GM12872 (cell line): ENCODE data around the gene ZNF609.

Experiments used
- TF ChIP-seq, protein P1 (sequence below): IDR thresholded peaks from 3 replicates; pipeline ENCODE4 v1.5.1; 2011; ENCODE audit warnings: low read depth, mild to moderate bottlenecking, low read length, moderate library complexity; ENCODE audit not compliant: insufficient read depth

ZNF609 gene

DNA sequence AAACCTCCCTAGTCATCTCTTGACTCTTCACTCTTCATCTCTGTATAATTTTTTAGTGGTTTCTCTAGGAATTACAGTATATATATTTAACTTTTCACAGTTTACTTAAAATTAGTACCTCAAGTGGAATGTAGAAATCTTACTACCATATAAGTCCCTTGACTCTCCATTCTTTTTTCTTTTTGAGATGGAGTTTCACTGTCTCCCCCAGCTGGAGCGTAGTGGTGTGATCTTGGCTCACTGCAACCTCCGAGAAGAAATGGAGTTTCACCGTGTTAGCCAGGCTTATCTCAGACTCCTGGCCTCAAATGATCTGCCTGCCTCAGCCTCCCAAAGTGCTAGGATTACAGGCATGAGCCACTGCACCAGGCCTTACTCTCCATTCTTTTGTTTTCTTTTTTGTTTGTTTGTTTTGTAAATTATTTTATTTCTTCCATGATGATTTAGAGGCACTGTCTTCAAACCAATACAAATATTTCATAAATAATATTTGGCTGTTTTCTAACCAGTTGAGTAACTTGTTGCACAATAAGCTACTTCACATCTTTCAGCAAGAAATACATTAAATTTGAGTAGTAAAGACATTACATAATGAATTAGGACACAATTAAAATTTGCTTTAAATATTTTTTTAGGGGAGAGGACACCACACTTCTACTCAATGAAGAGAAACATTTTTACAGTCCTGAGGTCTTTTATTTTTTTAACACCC is 170.2 kb downstream of the ZNF609 start:
- TF ChIP-seq, protein P1, sequence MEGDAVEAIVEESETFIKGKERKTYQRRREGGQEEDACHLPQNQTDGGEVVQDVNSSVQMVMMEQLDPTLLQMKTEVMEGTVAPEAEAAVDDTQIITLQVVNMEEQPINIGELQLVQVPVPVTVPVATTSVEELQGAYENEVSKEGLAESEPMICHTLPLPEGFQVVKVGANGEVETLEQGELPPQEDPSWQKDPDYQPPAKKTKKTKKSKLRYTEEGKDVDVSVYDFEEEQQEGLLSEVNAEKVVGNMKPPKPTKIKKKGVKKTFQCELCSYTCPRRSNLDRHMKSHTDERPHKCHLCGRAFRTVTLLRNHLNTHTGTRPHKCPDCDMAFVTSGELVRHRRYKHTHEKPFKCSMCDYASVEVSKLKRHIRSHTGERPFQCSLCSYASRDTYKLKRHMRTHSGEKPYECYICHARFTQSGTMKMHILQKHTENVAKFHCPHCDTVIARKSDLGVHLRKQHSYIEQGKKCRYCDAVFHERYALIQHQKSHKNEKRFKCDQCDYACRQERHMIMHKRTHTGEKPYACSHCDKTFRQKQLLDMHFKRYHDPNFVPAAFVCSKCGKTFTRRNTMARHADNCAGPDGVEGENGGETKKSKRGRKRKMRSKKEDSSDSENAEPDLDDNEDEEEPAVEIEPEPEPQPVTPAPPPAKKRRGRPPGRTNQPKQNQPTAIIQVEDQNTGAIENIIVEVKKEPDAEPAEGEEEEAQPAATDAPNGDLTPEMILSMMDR: no peak

DNA sequence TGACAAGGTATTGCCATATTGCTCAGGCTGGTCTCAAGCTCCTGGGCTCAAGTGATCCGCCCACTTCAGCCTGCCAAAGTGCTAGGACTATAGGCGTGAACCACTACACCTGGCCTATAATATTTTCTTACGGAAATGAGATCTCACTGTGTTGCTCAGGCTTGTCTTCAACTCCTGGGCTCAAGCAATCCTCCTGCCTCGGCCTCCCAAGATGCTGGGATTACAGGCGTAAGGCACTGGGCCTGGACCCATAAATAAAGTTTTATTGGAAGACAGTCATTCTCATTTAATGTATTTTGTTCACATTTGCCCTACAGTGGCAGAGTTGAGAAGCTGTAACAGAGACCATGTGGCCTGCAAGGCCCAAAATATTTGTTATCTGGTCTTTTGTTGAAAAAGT is 173.0 kb downstream of the ZNF609 start:
- TF ChIP-seq, protein P1: no peak

DNA sequence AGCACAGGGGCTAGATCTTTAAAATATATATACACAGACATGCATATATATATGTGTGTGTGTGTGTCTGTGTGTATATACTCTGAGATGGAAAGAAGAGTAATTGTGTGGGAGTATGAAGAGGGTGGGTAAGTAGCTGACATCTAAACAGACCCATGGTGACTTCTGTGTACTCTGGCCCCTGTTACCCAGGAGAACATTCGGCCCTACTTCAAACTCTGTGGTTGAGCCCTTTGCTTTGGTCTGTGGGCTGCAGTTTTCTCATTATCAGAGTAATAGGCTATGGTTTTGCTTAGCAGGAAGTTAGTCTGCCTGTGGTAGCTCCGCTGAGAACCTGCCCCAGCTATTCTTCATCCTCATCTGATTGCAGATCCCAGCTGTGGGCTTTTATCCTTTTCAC is 173.6 kb downstream of the ZNF609 start:
- TF ChIP-seq, protein P1: no peak

DNA sequence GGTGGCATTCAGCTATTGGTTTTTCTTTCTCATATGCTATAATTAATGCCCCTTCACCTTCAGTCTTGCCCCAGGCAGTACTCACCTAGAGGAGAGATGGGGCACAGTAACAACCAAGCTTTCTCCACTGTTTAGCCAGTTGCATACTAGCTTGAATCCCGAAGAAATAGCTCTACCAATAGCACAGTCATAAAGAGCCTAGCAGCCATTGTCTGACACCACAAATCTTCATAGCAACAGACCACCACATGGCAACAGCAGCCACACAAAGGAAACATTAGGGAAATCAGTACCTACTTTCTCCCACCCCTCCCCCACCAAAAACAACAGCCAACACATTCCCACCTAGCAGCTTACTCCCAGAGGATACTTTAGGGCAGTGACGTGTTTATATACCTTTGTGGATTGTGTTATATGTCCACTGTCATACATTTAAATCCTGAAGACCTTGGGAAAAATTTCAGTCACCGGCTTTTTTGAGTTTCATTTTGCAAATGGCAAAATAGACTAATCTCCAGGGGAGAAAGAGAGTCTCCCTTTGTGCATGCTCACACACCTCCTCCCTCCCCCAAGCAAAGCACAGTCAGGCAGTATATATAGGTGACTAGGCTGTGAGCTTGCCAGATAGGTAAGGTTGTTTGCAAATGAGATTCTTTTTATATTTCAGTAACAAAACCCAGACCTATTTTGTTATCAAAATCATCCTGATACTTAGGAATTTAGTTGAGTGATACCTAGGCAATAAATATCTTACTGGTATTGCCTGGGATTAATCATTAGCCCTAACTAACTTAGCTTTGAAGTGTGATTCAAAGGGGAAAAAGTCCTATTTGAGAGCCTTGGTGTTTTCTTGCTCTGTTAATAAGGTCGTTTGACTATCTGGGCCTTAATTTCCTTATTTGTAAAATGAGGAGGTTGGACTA is 174.5 kb downstream of the ZNF609 start:
- TF ChIP-seq, protein P1: no peak

DNA sequence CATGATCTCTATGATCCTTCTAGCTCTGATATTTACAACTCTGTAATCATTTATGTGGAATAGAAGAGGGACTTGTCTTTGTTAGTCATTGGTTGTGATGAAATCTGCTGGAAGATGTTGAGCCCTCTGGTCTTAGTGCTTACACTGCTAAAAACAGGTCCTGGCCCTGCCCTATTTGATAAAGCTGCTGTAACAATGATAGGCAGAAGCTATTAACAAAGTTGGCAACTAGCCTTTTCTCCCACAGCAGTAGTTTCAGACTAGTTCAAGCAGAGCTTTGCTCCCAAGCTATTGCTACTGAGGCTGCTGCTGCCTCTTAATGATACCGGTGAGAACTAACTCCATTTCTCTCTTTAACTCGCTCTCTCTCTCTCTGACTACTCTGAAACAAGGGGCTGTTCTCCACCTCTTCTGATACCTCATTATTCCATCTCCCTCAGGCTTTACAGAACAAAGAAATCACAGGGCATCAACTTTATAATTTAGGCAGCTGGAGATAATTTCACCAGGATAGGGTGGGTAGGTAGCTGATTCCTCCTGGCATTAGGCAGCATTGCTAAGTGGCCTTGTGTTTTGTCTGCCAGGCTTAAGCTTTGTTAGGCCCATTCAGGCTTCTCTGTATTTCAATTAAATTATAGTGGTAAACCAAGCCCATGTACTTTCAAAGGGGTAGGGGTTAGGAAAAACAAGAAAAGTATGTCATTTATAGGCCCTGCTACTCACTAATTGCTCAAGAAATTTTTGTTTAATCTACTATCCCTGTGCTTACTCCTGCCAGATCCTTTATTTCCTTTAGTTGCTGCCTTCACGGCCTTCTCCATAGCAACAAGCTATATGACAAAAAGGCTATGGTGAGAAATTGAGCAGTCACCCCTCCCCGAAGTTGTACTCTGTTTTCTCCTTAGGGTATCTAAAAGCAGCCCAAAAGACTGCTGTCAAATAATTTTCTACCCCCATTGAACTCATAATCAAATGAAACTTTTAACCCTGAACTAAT is 175.4 kb downstream of the ZNF609 start:
- TF ChIP-seq, protein P1: no peak

DNA sequence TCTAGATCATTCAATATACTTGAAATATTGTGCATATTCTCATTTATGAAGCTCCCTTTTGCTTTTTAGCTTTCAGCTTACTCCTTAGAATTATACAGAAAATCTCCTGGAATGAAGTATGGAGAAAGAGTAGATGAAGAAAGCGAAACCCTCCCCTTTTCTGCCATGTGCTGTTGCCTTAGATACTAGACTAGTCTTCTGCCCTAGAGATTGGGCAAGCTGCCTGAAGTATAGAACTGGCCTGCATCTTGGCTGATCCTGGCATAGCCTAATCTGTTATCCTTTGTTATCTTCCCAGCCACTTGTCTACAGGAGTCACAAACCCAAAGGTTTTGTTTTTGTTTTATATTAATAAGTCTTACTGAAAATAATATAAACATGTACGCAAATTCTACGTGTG is 176.2 kb downstream of the ZNF609 start:
- TF ChIP-seq, protein P1: no peak

DNA sequence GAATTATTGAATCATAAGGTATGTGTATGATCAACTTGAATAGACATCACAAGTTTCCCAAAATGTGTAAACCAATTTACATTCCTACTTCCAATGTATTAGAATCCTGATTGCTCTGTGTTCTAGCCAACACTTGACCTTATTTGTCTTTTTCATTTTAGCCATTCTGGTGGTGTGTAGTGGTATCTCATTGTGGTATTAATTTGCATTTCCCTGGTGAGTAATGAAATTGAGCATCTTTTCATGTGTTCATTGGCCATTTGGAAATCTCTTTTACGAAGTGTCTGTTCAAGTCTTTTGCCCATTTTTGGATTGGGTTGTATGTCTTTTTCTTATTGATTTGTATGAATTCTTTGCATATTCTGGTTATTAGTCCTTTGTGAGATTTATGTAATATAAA is 177.0 kb downstream of the ZNF609 start:
- TF ChIP-seq, protein P1: no peak
